HEK293 (cell line): ENCODE data around the gene GRIK4.
A peak's percentile ranks its signal among the peaks of the same experiment; 100 is the strongest.

Experiments
- CTCF ChIA-PET: fragments of 350-600 bp; formaldehyde crosslinking; extraction: SDS; loops from one replicate; lab custom pipeline; 2021; ENCODE audit warnings: antibody characterized with exemption; lab: Yijun Ruan, JAX
- POLR2A ChIA-PET: fragments of 300-600 bp; formaldehyde crosslinking; extraction: SDS; loops from one replicate; lab custom pipeline; 2020; ENCODE audit warnings: antibody characterized with exemption, inconsistent platforms; lab: Yijun Ruan, JAX
- H3K27ac ChIP-seq: fragments of 200-500 bp; sonication (Bioruptor generic); 2 replicates; pipeline ENCODE4 v1.5.1; 2014; ENCODE audit warnings: low read depth, low read length, control low read depth, inconsistent platforms; ENCODE audit errors: extremely low read depth
- H3K36me3 ChIP-seq, 2 experiments: fragments of 200-500 bp in 1 of 2; sonication (Bioruptor generic) in 1 of 2; 1 replicate in 1 of 2; 2 replicates in 1 of 2; pipeline ENCODE4 v1.5.1; 2014 to 2017; ENCODE audit warnings: inconsistent platforms in 2 of 2, low read length in 2 of 2; ENCODE audit not compliant: control insufficient read depth in 2 of 2, insufficient read depth in 1 of 2
- H3K4me1 ChIP-seq: fragments of 200-500 bp; sonication (Bioruptor generic); 2 replicates; pipeline ENCODE4 v1.5.1; 2014; ENCODE audit warnings: mild to moderate bottlenecking, low read length, inconsistent platforms; ENCODE audit not compliant: control insufficient read depth, insufficient read depth
- H3K4me3 ChIP-seq: 2 replicates; pipeline ENCODE4 v1.5.1; 2011; ENCODE audit warnings: low read depth, mild to moderate bottlenecking, control low read depth, low read length, moderate library complexity
- H3K9me3 ChIP-seq: fragments of 200-500 bp; sonication (Bioruptor generic); 2 replicates; pipeline ENCODE4 v1.5.1; 2014; ENCODE audit warnings: low read depth, low read length, inconsistent platforms; ENCODE audit not compliant: control insufficient read depth, insufficient read depth
- BCL11A ChIP-seq: fragments of 450-650 bp; formaldehyde crosslinking; IDR thresholded peaks from 2 replicates; pipeline ENCODE4 v1.5.1; 2016; ENCODE audit warnings: low read depth, missing biosample characterization, missing genetic modification characterization
- BCL11B ChIP-seq: fragments of 450-650 bp; formaldehyde crosslinking; IDR thresholded peaks from 2 replicates; pipeline ENCODE4 v1.5.1; 2016; ENCODE audit warnings: low read depth, missing biosample characterization, missing genetic modification characterization
- CTCF ChIP-seq: fragments of 450-650 bp; formaldehyde crosslinking; IDR thresholded peaks from 2 replicates; pipeline ENCODE4 v1.5.1; 2016; ENCODE audit warnings: missing biosample characterization, missing genetic modification characterization
- PRDM10 ChIP-seq: fragments of 450-650 bp; formaldehyde crosslinking; IDR thresholded peaks from 2 replicates; pipeline ENCODE4 v1.5.1; 2016; ENCODE audit warnings: missing biosample characterization, missing genetic modification characterization
- TRIM28 ChIP-seq: IDR thresholded peaks from 2 replicates; pipeline ENCODE4 v1.6.1; 2011; ENCODE audit warnings: low read length, control low read depth, borderline replicate concordance
- ZFP37 ChIP-seq: fragments of 450-650 bp; formaldehyde crosslinking; IDR thresholded peaks from 2 replicates; pipeline ENCODE4 v1.5.1; 2016; ENCODE audit warnings: missing biosample characterization, missing genetic modification characterization
- ZFP41 ChIP-seq: fragments of 450-650 bp; formaldehyde crosslinking; IDR thresholded peaks from 2 replicates; pipeline ENCODE4 v1.5.1; 2016; ENCODE audit warnings: missing biosample characterization, missing genetic modification characterization, borderline replicate concordance
- ZNF148 ChIP-seq: fragments of 450-650 bp; formaldehyde crosslinking; IDR thresholded peaks from 2 replicates; pipeline ENCODE4 v1.5.0; 2017; ENCODE audit warnings: missing biosample characterization, missing genetic modification characterization, borderline replicate concordance
- ZNF175 ChIP-seq: fragments of 450-650 bp; formaldehyde crosslinking; IDR thresholded peaks from 2 replicates; pipeline ENCODE4 v1.5.1; 2016; ENCODE audit warnings: missing biosample characterization, missing genetic modification characterization
- ZNF302 ChIP-seq: fragments of 450-650 bp; formaldehyde crosslinking; IDR thresholded peaks from 2 replicates; pipeline ENCODE4 v1.5.1; 2016; ENCODE audit warnings: missing biosample characterization, missing genetic modification characterization, low read depth
- ZNF341 ChIP-seq: fragments of 450-650 bp; formaldehyde crosslinking; IDR thresholded peaks from 2 replicates; pipeline ENCODE4; 2016; ENCODE audit warnings: low read depth, missing biosample characterization, missing genetic modification characterization
- ZNF626 ChIP-seq: fragments of 450-650 bp; sonication (Bioruptor Pico); formaldehyde crosslinking; IDR thresholded peaks from 2 replicates; pipeline ENCODE4 v1.5.1; 2018; ENCODE audit warnings: missing biosample characterization, missing genetic modification characterization, inconsistent platforms
- ZNF747 ChIP-seq: fragments of 450-650 bp; formaldehyde crosslinking; IDR thresholded peaks from 2 replicates; pipeline ENCODE4 v1.5.1; 2016; ENCODE audit warnings: missing biosample characterization, missing genetic modification characterization
- ZNF791 ChIP-seq: fragments of 450-650 bp; formaldehyde crosslinking; IDR thresholded peaks from 2 replicates; pipeline ENCODE4 v1.5.1; 2016; ENCODE audit warnings: missing biosample characterization, missing genetic modification characterization
- ZSCAN4 ChIP-seq: fragments of 450-650 bp; formaldehyde crosslinking; IDR thresholded peaks from 2 replicates; pipeline ENCODE4 v1.5.1; 2017; ENCODE audit warnings: missing biosample characterization, missing genetic modification characterization

The GRIK4 gene

GRCh38 chr11:120509346-120510053 is 2.0 kb upstream of the GRIK4 start:
- no peaks in the 10 kb centered on the region for H3K36me3 ChIP-seq
- no peak overlapping the region for H3K27ac ChIP-seq
- TF ChIP-seq PRDM10 (tag by site-specific recombination) = peak; percentile 72
- no peak for TF ChIP-seq ZNF341 (tag by site-specific recombination)
- POLR2A ChIA-PET = no interaction called here
- CTCF ChIA-PET = interaction anchor here (0.7 to 5.4 kb wide), 8 partner anchors 55 to 445 kb away, joined by 3 to 59 read pairs (median 6); no protein-coding TSS in a partner anchor
- peaks cover under 1% of the 10 kb centered on the region; the same call in 1 of the 2 replicates for H3K4me1 ChIP-seq
- no peak overlapping the region for H3K4me3 ChIP-seq
- H3K9me3 ChIP-seq = no peaks in the 10 kb centered on the region

- no peak overlapping the region for H3K27ac ChIP-seq
- no peaks in the 10 kb centered on the region for H3K4me1 ChIP-seq
- TF ChIP-seq ZFP37 (no peak), ZNF148 (no peak), ZSCAN4 (tag by site-specific recombination) (no peak), ZNF747 (tag by site-specific recombination) (no peak), TRIM28 (no peak), BCL11B (tag by site-specific recombination) (no peak), CTCF (tag by site-specific recombination) (no peak), ZNF626 (tag by site-specific recombination) (no peak), BCL11A (no peak), ZNF175 (tag by site-specific recombination) (no peak), ZFP41 (tag by site-specific recombination) (no peak), ZNF791 (tag by site-specific recombination) (no peak), ZNF302 (tag by site-specific recombination) (no peak)
- TF ChIP-seq, all 188 proteins: peak for 0
- H3K4me3 ChIP-seq = no peak overlapping the region
- CTCF ChIA-PET = interaction anchor here (0.7 to 5.4 kb wide), 26 partner anchors 8 to 684 kb away, joined by 3 to 59 read pairs (median 4); partner anchors contain the start of gene TBCEL
- no peaks in the 10 kb centered on the region for H3K9me3 ChIP-seq
- POLR2A ChIA-PET = interaction anchor here (1.9 kb wide), 1 partner anchor 174 kb away, joined by 4 read pairs; no protein-coding TSS in a partner anchor
- no peaks in the 10 kb centered on the region for H3K36me3 ChIP-seq
Measured at GRCh38 chr11:120510406-120511115, 987 bp upstream of the GRIK4 start.
